ENCODE results near the gene NUDT21.
"Not testable (repeated sequence)": the region's sequence is repeated elsewhere in the genome, so short reads cannot be mapped to it uniquely, and the experiment has no call there.

The NUDT21 gene

GRCh38 chr16:56419740-56420548 is 31.2 kb downstream of the NUDT21 start:
- DNase-seq (ENCODE audit: low read depth in 2 of 3, low spot score in 2 of 3): no peak

DNA sequence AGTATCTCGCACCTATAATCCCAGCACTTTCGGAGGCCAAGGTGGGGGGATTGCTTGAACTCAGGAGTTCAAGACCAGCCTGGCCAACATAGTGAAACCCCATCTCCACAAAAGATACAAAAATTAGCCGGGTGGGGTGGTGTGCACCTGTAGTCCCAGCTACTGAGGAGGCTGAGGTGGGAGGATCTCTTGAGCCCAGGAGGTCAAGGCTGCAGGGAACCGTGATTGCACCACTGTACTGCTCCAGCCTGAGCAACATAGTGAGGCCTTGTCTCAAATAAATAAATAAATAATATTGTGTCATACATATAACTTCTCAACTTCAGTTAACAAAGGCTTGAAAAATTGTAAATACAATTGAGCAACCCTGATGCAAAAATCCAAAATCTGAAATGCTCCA is 34.0 kb downstream of the NUDT21 start:
- DNase-seq (ENCODE audit: low read depth in 2 of 3, low spot score in 2 of 3): no peak

GRCh38 chr16:56415875-56416274 is 35.3 kb downstream of the NUDT21 start:
- DNase-seq (ENCODE audit: low read depth in 2 of 3, low spot score in 2 of 3): no peak

- DNase-seq (ENCODE audit: low read depth in 2 of 3, low spot score in 2 of 3): no peak
Measured at GRCh38 chr16:56414366-56414765, 36.8 kb downstream of the NUDT21 start.

DNA sequence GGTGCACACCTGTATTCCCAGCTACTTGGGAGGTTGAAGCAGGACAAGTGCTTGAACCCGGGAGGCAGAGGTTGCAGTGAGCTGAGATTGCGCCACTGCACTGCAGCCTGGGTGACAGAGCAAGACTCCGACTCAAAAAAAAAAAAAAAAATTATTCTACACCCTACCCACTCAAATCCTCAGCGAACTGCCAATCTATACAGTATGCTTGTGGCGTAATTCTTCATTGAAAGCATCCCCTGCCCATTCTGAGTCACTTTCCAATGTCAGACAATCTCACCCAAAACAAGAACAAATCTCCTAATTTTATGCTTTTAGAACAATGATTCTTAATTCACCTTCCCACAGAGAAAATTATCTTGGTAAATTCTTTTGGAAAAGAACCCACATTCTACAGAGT is 37.8 kb downstream of the NUDT21 start:
- no peak for DNase-seq (ENCODE audit: low read depth in 2 of 3, low spot score in 2 of 3)

DNA sequence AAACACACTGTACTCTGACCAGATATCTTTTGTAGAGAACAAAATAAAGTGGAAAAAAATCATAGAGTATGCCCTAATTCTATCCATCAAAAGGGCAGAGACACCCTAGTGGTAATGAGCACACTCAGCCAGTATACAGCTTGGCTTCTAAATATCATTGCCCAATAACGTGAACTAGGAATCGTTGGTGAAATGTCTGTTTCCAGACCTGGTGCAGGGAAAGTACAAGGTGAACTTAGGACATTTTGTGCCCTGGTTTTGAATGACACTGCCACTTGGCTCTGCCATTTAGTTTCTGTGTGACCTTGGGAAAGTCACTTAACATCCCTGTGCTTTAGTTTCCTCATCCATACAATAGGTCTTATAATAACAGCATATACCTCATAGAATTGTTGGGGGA is 39.5 kb downstream of the NUDT21 start:
- no peak for DNase-seq (ENCODE audit: low read depth in 2 of 3, low spot score in 2 of 3)

- no peak for DNase-seq (ENCODE audit: low read depth in 2 of 3, low spot score in 2 of 3)
Measured at GRCh38 chr16:56411123-56411522, 40.0 kb downstream of the NUDT21 start.

GRCh38 chr16:56409195-56409594 is 41.9 kb downstream of the NUDT21 start:
- DNase-seq (ENCODE audit: low read depth in 2 of 3, low spot score in 2 of 3): no peak

DNA sequence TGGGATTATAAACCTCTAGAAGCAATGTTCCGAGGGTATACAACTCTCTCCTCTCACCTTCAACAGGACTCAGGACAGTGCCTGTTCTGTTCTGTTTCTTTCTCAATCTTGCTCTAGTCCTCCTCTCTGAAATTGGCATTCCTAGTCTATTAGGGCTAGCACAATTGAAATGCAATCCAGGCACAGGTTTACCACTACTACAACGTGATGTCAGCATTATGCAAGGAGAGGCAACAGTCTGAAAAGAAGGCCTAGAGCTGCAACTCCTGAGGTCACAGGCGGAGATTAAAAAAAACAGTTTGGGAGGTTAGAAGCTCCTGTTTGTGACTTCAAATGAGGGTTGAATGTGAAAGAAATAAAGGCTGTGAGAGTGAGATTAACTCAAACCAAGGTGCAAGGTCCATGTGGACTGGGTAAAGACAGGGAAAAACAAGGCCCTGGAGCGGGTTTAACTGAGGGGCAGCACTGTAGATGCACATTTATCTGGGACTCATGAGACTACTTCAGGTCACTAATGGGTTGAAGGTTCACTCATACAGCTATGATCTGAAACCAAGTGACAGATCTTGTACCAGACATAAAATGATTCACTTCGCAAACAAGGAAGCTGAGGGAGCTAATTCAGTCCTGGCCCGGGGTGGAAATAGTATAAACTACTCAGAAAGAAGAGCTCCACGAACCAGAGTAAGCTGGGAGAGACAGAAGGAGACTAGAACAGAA is 42.6 kb downstream of the NUDT21 start:
- no peak for DNase-seq (ENCODE audit: low read depth in 2 of 3, low spot score in 2 of 3)

- DNase-seq (ENCODE audit: low read depth in 2 of 3, low spot score in 2 of 3): no peak
Measured at GRCh38 chr16:56405977-56406672, 45.0 kb downstream of the NUDT21 start.

DNA sequence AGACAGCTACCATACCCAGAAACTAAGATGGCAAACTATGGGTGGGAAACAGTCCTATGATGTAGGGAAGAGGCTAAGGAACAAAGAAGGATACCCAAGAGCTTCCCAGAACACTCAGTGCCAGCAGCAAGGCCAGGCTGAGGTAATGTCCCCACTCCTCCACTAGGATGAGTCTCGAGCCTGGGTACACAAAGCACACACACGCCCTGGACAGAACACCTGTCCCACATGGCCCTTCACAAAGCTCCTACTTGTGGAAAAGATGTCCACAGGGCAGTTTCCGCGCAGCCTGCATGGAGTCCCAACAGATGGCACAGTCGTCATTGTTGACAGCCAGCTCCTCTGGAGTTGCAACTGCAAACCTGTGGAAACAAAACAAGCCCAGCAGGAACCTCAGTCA is 49.6 kb downstream of the NUDT21 start:
- DNase-seq (ENCODE audit: low read depth in 2 of 3, low spot score in 2 of 3): no peak

- DNase-seq (ENCODE audit: low read depth in 2 of 3, low spot score in 2 of 3): no peak
Measured at GRCh38 chr16:56400458-56400857, 50.7 kb downstream of the NUDT21 start.

- no peak for DNase-seq (ENCODE audit: low read depth in 2 of 3, low spot score in 2 of 3)
Measured at GRCh38 chr16:56399486-56399885, 51.6 kb downstream of the NUDT21 start.

- no peak for DNase-seq (ENCODE audit: low read depth in 2 of 3, low spot score in 2 of 3)
Measured at GRCh38 chr16:56399047-56399446, 52.1 kb downstream of the NUDT21 start.

- not testable (repeated sequence) for DNase-seq (ENCODE audit: low read depth in 2 of 3, low spot score in 2 of 3)
Measured at GRCh38 chr16:56396724-56397123, 54.4 kb downstream of the NUDT21 start.

DNA sequence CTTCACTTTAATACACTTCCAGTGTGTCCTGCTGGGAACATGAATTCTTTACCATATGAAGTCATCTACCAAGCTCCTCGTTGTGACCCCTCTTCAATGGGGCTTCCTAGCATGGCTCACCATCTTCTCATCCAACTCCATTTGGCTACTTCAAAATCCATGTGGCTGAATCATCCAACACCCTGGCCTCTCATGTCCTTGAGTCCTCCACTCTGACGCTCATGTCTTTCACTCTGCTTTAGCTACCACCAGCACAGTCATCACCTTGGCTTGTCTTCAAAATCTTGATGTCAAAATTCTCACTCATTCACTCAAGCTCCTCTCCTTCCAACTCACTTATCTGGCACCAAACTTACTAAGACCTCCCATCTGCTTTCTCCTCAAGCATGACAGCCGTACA is 61.6 kb downstream of the NUDT21 start:
- no peak for DNase-seq (ENCODE audit: low read depth in 2 of 3, low spot score in 2 of 3)

- no peak for DNase-seq (ENCODE audit: low read depth in 2 of 3, low spot score in 2 of 3)
Measured at GRCh38 chr16:56388209-56388608, 62.9 kb downstream of the NUDT21 start.

GRCh38 chr16:56387396-56387795 is 63.7 kb downstream of the NUDT21 start:
- no peak for DNase-seq (ENCODE audit: low read depth in 2 of 3, low spot score in 2 of 3)

GRCh38 chr16:56384074-56384721 is 66.9 kb downstream of the NUDT21 start:
- DNase-seq (ENCODE audit: low read depth in 2 of 3, low spot score in 2 of 3): no peak

- DNase-seq (ENCODE audit: low read depth in 2 of 3, low spot score in 2 of 3): no peak
Measured at GRCh38 chr16:56382901-56383355, 68.2 kb downstream of the NUDT21 start.

GRCh38 chr16:56382459-56382858 is 68.7 kb downstream of the NUDT21 start:
- DNase-seq (ENCODE audit: low read depth in 2 of 3, low spot score in 2 of 3): no peak
